ENCODE measurements around the gene INPP5A.
"Not testable (repeated sequence)": the region's sequence is repeated elsewhere in the genome, so short reads cannot be mapped to it uniquely, and the experiment has no call there.

INPP5A gene

DNA sequence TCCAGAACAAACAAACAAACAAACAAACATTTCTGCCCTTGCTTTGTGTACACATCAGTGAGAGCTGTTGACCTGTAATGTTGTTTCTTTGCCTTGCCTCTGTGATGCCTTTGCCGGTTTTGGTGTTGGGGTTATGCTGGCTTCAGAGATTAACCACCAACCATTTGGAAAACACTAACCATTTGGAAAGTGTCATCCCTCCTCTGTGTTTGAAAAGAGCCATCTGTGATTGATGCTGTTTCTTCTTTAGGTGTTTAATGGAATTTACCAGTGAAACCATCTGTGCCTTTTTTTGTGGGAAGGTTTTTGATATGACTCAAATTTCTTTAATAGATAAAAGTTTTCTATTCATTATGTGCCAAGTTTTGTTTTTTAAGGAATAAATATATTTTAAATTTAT is 46.5 kb downstream of the INPP5A start:
- no peak for DNase-seq

DNA sequence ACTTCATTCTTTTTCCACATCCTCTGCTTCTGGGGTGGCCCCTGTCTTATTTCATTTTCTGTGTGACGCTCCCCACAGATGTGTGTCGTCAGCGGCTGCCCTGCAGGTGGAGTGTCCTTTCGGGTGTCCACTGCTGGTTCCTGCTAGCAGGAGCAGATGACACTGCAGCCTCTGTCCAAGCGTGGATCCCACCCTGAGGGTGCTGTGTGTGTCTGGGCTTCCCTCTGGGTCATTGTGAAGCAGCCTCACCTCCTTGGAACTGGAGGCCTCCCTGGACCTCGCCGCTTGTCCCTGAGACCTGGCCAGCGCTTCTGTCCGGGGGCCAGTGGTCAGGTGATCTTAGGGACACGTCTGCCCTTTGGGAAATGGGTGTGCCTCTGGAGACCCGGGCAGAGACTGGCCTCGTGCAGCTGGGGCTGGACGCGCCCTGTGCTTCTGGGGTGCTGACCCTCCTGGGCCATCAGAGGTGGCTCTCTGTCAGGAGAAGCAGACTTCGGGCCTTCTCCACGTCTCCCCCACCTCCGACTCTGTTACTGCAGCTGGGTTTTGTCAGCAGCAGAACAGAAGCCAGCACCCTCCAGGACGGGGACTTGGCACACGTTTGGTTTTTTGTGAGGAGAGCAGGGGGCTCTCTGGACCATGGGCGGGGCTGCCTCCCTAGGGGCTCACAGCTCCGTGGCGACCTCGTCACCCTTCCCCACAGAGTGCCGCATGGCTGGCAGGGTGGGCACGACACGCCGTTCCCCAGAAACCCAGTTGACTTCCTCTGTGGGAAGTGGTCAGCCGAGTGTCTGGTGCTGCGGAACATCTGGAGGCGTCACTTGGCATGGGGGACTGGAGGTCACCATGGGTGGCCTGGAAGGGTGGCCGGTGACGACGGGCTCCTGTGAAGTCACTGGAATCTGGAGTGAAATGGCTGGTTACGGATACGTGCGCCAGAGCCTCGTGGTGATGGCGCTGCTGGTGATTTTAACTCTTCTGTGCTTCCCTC is 48.4 kb downstream of the INPP5A start:
- DNase-seq: no peak

- DNase-seq: no peak
Measured at GRCh38 chr10:132586739-132587138, 49.2 kb downstream of the INPP5A start.

DNA sequence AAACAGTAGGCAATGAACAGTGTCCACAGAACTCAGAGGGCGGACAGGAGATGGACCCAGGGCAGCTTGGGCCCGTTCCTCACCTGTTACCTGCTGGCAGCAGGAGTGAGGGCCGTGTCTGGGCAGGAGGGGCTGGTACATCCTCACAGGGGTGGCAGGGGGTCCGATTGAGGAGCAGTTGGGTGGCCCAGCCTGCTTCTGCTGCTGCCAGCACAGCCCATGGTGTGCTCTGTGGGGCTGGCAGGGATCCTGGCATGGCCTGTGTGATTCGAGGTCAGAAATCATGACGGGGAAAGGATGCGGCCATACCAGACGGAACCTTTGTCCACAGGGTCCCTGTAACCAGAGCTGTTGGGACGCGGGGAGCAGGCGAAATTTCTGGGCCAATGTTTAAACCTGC is 49.6 kb downstream of the INPP5A start:
- no peak for DNase-seq

DNA sequence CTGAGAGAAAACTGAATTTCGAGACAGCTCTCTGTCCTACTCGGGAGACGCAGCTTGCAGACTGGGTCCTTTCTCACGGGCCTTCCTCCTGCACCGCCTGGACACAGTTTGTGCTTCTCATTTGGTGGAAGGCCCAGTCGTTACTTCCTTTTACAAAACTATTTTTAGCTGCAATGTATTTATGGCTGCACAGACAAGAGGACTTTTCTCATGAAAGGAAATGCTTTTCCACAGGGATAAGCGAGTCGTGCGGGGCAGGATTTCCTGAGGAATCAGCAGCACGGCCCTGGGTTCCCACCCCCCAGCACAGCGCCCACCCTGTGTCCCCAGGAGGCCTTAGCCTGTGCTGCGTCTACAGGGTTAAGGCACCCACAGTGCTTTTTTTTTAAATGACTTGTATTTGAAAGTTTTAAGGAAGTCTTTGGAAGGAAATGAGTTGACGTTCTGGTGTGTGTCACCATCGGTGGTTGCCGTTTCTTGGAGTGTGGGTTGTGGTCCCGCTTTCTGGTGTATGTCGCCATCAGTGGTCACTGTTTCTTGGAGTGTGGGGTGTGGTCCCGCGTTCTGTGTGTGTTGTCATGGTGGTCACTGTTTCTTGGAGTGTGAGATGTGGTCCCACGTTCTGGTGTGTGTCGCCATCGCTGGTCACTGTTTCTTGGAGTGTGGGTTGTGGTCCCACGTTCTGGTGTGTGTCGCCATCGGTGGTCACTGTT is 50.9 kb downstream of the INPP5A start:
- no peak for DNase-seq

DNA sequence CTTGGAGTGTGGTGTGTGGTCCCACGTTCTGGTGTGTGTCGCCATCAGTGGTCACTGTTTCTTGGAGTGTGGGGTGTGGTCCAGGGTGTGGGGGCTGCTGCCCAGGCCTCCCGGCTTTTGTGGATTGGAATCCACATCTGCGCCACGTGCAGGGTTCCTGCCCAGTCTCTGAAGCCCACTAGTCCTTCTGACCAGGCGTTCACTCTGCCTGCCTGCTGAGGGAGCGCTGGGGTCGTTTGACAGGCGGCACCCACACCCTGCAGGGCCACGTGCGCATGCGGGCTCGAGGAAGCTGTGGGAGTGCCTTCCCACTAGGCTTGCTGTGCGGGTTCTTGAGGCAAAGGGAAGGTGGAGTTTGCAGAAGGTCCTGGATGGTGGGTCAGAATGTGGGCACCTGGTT is 51.4 kb downstream of the INPP5A start:
- no peak for DNase-seq

DNA sequence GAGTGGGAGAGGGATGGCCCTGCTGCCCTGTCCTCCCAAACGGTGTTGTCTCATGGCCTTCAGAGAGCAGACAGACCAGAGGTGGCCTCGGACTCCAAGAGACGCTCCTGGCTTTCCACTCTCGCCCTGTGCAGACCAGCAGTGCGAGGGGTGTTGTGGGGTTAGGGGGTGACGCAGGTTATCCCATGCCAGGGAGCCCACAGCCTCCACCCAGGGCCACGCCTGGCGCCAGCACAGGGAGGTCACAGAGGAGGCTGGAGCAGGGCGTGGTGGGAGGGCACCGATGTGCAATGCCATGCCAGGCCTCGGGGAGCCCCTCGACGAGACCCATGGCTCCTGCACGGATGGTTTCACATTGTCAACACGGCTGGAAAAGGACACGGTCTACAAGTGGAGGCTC is 52.1 kb downstream of the INPP5A start:
- no peak for DNase-seq

DNA sequence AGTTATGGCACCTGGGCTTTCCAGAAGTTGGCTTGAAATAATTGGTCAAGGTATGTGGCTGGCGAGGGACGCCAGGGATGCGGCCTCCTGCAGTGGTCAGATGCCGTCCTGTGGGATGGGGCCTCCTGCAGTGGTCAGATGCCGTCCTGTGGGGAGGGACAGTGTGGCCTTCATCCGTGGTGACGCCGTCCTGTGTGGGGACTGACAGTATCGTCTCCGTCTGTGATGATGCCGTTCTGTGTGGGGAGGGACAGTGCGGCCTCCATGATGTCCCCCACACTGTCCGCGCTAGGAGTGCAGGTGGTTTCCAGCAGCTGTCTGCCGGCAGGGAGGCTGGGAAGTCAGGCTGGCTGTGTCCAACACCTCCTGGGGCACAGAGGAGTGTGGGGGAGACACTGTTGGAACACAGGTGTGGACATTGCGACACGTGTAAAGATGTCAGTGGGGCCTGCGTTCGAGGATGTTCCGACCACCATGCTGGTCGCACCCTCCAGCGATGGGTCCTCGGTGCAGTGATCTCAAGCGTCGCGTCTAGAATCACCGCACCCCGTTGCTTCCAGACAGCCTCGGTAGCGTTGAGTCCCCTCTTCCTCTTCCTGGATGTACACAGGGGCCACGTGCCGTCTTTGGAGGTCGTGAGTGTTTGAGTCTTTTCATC is 52.6 kb downstream of the INPP5A start:
- DNase-seq: no peak

- no peak for DNase-seq
Measured at GRCh38 chr10:132590752-132591121, 53.1 kb downstream of the INPP5A start.

GRCh38 chr10:132591166-132591971 is 53.8 kb downstream of the INPP5A start:
- DNase-seq: no peak

GRCh38 chr10:132592790-132593383 is 55.3 kb downstream of the INPP5A start:
- no peak for DNase-seq

- DNase-seq: no peak
Measured at GRCh38 chr10:132593389-132593788, 55.8 kb downstream of the INPP5A start.

DNA sequence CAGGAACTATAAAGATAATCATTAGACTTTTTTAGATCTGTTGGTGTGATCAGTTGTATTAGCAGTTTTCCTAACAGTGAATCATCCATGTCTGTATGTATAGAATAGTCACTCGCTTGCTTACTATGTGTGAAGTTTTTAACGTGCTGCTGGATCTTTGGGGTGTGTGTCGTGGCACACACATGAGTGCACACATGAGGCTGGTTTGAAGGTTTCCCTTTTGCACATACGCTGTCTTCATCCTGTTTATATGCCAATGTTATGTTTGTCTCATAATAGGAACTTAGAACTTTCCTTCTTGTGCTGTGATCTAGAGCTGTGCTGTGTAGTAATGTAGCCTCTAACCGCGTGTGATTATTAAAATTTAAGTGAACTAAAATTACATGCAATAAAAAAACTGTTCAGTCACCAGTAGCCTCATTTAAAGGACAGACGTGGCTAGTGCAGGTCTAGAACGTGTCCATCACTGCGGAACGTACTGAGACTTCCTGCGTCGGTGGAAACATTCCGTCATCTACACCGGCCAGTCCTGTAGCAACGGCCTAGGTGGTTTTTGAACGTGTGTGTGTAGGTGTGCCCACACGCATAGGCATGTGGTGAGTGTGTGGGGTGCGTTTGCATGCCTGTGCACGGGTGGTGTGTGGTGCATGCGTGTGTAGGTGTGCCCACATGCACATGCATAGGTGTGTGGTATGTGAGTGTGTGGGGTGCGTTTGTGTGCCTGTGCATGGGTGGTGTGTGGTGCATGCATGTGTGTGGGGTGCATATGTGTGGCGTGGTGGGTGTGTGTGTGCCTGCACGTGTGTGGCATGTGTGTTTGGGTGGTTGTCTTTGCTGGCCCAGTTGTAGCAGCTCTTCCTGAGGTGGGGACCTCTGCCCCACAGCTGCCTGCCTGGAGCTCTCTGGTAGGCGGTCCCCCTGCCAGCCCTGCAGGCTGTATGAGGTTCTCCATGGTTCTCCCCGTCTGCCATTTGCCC is 56.6 kb downstream of the INPP5A start:
- no peak for DNase-seq

GRCh38 chr10:132595021-132595420 is 57.4 kb downstream of the INPP5A start:
- DNase-seq: no peak

- DNase-seq: no peak
Measured at GRCh38 chr10:132595854-132596253, 58.3 kb downstream of the INPP5A start.

DNA sequence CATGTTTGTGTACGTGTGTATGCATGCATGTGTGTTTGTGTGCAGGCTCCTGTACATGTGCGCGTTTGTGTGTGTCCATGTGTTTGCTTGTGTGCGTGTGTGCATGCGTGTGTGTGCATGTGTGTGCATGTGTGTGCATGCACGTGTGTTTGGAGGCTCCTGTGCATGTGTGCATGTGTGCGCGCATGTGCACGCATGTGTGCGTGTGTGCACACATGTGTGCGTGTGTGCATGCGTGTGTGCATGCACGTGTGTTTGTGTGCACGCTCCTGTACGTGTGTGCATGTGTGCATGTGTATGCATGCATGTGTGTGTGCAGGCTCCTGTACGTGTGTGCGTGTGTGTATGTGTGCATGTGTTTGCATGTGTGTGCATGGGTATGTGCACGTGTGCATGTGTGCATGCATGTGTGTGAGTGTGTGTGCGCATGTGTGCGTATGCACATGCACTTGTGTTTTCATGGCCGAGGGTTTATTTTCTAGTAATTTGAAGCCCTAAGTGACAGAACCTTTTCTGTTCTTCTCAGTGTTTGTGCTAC is 59.2 kb downstream of the INPP5A start:
- no peak for DNase-seq

DNA sequence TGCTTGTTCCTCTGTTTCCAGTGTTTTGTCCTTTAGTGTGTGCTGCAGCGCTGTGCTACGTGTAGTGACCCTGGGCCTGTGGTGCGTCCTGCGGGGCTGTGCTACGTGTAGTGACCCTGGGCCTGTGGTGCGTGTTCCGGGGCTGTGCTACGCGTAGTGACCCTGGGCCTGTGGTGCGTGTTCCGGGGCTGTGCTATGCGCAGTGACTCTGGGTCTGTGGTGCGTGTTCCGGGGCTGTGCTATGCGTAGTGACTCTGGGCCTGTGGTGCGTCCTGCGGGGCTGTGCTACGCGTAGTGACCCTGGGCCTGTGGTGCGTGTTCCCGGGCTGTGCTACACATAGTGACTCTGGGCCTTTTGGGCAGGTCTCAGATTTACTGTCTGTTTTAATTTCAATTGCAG is 60.1 kb downstream of the INPP5A start:
- DNase-seq: no peak

GRCh38 chr10:132599023-132599618 is 61.5 kb downstream of the INPP5A start:
- not testable (repeated sequence) for DNase-seq

DNA sequence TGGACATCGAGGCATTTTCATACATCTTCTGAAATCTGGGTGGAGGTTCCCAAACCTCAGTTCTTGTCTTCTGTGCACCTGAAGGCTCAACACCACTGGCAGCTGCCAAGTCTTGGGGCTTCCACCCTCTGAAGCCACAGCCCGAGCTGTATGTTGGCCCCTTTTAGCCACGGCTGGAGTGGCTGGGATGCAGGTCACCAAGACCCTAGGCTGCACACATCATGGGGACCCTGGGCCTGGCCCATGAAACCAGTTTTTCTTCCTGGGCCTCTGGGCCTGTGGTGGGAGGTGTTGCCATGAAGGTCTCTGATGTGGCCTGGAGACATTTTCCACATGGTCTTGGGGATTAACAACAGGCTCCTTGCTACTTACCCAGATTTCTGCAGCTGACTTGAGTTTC is 62.1 kb downstream of the INPP5A start:
- no peak for DNase-seq

DNA sequence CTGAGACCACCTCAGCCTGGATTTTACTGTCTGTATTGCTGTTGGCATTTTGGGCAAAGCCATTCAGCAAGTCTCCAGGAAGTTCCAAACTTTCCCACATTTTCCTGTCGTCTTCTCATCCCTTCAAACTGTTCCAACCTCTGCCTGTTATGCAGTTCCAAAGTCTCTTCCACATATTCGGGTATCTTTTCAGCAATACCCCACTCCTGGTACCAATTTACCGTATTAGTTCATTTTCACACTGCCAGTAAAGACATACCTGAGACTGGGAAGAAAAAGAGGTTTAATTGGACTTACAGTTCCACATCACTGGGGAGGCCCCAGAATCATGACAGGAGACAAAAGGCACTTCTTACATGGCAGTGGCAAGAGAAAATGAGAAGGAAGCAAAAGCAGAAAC is 62.8 kb downstream of the INPP5A start:
- no peak for DNase-seq

Data from CD4-positive, alpha-beta T cell treated with Interleukin-6 for 4 hours (primary cell).